Body of pancreas (tissue), 4 donors: Measurements from ENCODE around the gene MED16.

Experiments used
- POLR2A ChIP-seq, 3 donors: fragments of 450-650 bp; IDR thresholded peaks; one replicate each; pipeline ENCODE4 v1.6.1; 2016; ENCODE audit warnings: antibody characterized with exemption in 3 of 3, mild to moderate bottlenecking in 2 of 3
- TF ChIP-seq, protein P1 (sequence below), 7 experiments: fragments of 450-650 bp in 4 of 7; fragments of 200-600 bp in 3 of 7; sonication (generic) in 3 of 7; IDR thresholded peaks; one replicate each; pipeline ENCODE4 v1.5.1; 2016 to 2019; ENCODE audit warnings: antibody characterized with exemption in 7 of 7

DNA sequence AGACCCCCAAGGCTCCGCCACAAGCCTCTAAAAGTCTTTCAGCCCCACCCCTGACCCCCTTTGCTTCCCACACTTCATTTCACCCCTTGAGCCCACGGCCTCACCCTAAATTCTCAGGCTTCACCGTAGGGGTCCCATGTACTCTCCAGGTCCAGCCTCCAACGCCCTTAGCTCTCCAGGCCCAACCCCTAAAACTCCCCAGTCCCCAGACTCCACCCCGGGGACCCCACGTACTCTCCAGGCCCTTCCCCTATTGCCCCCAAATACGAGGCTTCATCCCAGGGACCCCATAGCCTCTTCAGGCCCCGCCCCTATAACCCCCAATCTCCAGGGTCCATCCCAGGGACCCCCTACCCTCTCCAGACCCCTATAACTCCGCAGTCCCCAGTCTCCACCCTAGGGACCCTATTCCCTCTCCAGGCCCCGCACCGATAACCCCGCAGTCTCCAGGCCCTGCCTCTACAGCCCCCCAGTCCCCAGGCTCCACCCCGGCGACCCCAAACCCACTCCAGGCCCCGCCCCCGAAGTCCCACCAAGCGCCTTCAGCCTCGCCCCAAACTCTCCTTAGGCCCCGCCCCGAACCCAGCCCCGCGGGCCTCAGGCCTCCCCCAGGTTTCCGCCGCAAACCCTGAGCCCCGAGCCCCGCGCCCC is 619 bp downstream of the MED16 start:
- TF ChIP-seq, protein P1, sequence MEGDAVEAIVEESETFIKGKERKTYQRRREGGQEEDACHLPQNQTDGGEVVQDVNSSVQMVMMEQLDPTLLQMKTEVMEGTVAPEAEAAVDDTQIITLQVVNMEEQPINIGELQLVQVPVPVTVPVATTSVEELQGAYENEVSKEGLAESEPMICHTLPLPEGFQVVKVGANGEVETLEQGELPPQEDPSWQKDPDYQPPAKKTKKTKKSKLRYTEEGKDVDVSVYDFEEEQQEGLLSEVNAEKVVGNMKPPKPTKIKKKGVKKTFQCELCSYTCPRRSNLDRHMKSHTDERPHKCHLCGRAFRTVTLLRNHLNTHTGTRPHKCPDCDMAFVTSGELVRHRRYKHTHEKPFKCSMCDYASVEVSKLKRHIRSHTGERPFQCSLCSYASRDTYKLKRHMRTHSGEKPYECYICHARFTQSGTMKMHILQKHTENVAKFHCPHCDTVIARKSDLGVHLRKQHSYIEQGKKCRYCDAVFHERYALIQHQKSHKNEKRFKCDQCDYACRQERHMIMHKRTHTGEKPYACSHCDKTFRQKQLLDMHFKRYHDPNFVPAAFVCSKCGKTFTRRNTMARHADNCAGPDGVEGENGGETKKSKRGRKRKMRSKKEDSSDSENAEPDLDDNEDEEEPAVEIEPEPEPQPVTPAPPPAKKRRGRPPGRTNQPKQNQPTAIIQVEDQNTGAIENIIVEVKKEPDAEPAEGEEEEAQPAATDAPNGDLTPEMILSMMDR (IDR thresholded peaks at IDR 0.05) = no peak
- no peak for TF ChIP-seq POLR2A (IDR thresholded peaks at IDR 0.05)
